Measurements from ENCODE around the gene KIAA0753. TPM values are rescaled to one million over a fixed set of nuclear protein-coding genes. Genes with fewer than 3 reads are reported as not detected.

Gene KIAA0753
- total RNA-seq, 1 donor, result 6.8 TPM

- Histone ChIP-seq H3K27me3 (ENCODE audit: insufficient read depth, low read length) (peaks cover 17% of the 10 kb centered on the region), H3K4me1 (ENCODE audit: insufficient read depth, low read length) (peaks cover 5% of the 10 kb centered on the region), H3K9me3 (ENCODE audit: low read depth, low read length) (no peaks in the 10 kb centered on the region), H3K4me3 (ENCODE audit: low read length) (no peak overlapping the region)
Measured at GRCh38 chr17:6560496-6560895, 80.0 kb downstream of the KIAA0753 start.

DNA sequence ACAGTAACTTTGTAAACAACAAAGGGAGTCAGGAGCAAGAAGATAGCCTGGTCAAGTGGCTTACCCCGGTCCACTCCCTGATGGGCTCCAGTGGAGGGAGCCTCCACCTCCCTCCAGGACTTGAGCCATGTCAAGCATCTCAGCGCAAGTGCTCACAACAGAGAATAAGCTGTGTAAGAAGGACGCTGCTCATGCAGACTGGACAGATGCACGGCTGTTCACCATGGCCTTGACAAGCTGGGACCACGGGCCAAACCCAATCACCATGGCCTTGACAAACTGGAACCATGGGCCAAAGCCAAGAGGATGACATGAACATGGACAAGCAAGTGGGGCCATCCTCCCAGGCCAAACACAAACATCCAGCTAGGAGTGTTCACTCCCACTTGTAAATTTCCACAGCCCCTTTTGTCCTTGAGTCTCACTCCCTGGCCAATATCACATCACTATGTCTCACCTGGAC is 80.7 kb downstream of the KIAA0753 start:
- Histone ChIP-seq H3K27me3 (ENCODE audit: insufficient read depth, low read length) (peaks cover 25% of the 10 kb centered on the region), H3K4me1 (ENCODE audit: insufficient read depth, low read length) (peaks cover 10% of the 10 kb centered on the region), H3K9me3 (ENCODE audit: low read depth, low read length) (no peaks in the 10 kb centered on the region), H3K4me3 (ENCODE audit: low read length) (no peak overlapping the region)

GRCh38 chr17:6558932-6559752 is 81.4 kb downstream of the KIAA0753 start:
- Histone ChIP-seq H3K4me3 (ENCODE audit: low read length) (no peak overlapping the region), H3K4me1 (ENCODE audit: insufficient read depth, low read length) (peaks cover 10% of the 10 kb centered on the region), H3K27me3 (ENCODE audit: insufficient read depth, low read length) (peaks cover 31% of the 10 kb centered on the region), H3K9me3 (ENCODE audit: low read depth, low read length) (no peaks in the 10 kb centered on the region)

DNA sequence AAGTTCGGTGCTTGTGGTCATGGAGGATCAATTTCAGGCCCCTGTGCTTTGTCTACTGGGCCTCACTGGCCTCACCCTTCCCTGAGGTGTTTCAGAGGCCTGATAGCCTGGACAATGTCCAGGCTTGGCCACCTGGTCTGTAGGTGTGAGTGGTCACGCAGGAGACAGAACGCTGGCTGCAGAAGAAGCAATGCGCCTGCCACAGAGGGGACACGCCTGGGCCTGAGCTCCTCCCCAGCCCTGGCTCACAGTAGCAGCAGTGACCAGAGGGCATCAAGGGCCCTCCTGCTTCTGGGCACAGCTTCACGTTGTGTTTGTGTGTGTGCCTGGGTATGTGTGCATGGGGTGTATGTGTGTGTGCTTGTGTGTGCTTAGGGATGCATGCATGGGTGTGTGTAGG is 82.2 kb downstream of the KIAA0753 start:
- H3K4me1 ChIP-seq (ENCODE audit: insufficient read depth, low read length), result peaks cover 10% of the 10 kb centered on the region
- no peaks in the 10 kb centered on the region for H3K9me3 ChIP-seq (ENCODE audit: low read depth, low read length)
- no peak overlapping the region for H3K4me3 ChIP-seq (ENCODE audit: low read length)
- H3K27me3 ChIP-seq (ENCODE audit: insufficient read depth, low read length), result peaks cover 36% of the 10 kb centered on the region

GRCh38 chr17:6557040-6557438 is 83.5 kb downstream of the KIAA0753 start:
- no peaks in the 10 kb centered on the region for H3K9me3 ChIP-seq (ENCODE audit: low read depth, low read length)
- peaks cover 10% of the 10 kb centered on the region for H3K4me1 ChIP-seq (ENCODE audit: insufficient read depth, low read length)
- peaks cover 36% of the 10 kb centered on the region for H3K27me3 ChIP-seq (ENCODE audit: insufficient read depth, low read length)
- no peak overlapping the region for H3K4me3 ChIP-seq (ENCODE audit: low read length)

DNA sequence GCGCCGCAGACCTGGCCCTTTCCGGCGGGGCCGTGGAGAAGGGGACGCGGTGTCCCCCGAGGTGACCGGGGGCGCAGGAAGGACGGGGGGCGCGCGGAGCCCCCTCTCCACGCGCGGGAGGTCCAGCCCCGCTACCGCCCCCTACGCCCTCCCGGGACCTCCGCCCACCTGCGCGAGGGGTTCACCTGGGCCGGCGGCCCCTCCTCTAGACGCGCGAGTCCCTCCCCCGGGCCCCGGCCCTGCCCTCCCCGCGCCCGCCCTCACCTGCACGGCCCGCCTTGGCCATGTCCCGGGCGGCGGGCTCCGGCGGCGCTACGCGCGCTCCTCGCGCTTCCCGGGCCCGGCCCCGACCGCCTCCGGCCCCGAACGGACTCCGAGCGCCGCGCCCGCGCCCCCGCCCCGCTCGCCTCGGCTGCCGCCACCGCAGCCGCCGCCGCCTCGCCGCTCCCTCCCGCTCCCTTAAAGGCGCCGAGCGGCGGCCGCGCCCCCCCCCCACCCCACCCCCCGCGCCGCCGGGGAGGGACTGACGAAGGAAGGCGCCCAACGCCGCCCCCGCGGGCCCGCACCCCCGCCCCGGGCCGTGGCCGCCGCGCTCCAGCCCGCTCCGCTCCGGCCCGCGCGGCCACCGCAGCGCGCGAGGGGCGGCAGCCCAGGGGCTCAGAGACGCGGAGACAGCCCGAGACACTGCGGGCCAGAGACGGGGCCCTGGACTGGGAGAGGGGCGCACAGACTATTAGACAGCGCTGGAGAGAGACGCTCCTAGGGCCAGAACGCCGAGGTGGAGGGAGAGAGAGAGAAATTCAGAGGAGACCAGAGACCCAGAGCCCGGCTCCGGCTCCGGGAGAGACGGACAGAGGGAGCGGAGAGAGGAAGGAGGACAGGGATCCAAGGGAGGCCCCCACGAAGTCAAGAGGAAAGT is 84.1 kb downstream of the KIAA0753 start, which contains the start of gene PITPNM3:
Gene PITPNM3 (minus strand): TSS at position 435 of the 919 bp plus-strand sequence. CDS start 149 bp downstream, at position 286.
- no peaks in the 10 kb centered on the region for H3K9me3 ChIP-seq (ENCODE audit: low read depth, low read length)
- peaks cover 36% of the 10 kb centered on the region for H3K27me3 ChIP-seq (ENCODE audit: insufficient read depth, low read length)
- no peak within 1 kb of the TSS for H3K4me3 ChIP-seq (ENCODE audit: low read length)
- peaks cover 10% of the 10 kb centered on the region for H3K4me1 ChIP-seq (ENCODE audit: insufficient read depth, low read length)

DNA sequence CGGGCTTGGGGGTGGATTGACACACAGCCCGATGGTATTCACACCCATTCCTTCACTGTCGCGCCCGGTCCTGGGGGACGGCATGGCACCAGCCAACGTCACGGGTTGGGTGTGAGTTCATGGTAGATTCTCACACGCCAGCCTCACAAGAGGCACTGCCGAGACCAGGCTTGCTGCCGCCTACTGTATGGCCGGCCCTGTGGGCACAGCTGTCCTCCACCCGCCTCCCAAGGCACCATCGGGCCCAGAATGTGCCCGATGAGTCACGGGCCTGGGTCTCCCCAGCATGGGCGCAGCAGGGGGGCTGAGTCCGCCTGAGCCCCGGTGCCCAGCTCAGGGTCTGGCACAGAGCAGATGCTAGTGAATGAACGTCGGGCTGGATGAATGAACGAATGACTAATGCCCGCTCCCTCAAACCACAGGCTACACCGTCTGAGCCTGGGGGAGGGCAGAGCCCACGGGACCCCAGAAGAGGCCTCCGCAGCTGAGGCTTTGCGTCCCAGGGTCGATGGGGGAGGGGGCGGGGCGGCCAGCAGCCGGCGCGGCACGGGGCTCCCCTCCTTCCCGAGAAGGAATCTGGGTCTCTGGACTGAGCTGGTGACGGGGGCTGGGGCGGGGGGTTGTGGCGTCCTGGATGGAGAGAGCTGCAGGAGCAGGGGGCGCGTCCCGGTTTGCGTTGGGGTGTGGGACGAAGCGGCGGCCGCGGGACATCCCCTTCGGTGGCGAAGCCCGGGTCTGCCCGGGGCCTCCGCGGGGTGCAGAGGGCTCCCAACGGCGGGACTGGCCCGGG is 85.0 kb downstream of the KIAA0753 start:
- Histone ChIP-seq H3K4me1 (ENCODE audit: insufficient read depth, low read length) (peaks cover 10% of the 10 kb centered on the region), H3K9me3 (ENCODE audit: low read depth, low read length) (no peaks in the 10 kb centered on the region), H3K4me3 (ENCODE audit: low read length) (no peak overlapping the region), H3K27me3 (ENCODE audit: insufficient read depth, low read length) (peaks cover 36% of the 10 kb centered on the region)

GRCh38 chr17:6554871-6555330 is 85.6 kb downstream of the KIAA0753 start:
- H3K4me1 ChIP-seq (ENCODE audit: insufficient read depth, low read length), result peaks cover 10% of the 10 kb centered on the region
- H3K27me3 ChIP-seq (ENCODE audit: insufficient read depth, low read length), result peaks cover 36% of the 10 kb centered on the region
- H3K4me3 ChIP-seq (ENCODE audit: low read length), result no peak overlapping the region
- H3K9me3 ChIP-seq (ENCODE audit: low read depth, low read length), result no peaks in the 10 kb centered on the region

DNA sequence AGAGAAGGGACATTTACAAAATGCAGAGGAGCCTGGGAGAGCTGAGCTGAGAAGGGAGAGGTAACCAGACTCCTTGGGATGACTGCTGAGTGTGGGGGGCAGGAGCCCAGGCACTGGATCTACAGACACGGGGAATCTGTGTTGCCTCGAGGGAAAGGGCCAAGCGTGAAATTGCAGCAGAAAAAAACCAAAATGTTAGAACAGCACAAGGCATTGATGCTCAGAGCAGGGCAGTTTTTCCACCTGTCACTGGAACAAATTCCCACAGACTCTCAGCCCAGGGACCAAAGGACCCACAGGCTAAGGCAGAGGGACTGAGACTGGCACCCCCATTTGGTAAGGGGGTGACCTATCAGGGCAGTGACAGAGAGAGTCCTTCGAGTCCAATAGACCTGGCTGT is 86.2 kb downstream of the KIAA0753 start:
- H3K9me3 ChIP-seq (ENCODE audit: low read depth, low read length), result no peaks in the 10 kb centered on the region
- peaks cover 36% of the 10 kb centered on the region for H3K27me3 ChIP-seq (ENCODE audit: insufficient read depth, low read length)
- no peak overlapping the region for H3K4me3 ChIP-seq (ENCODE audit: low read length)
- peaks cover 10% of the 10 kb centered on the region for H3K4me1 ChIP-seq (ENCODE audit: insufficient read depth, low read length)

DNA sequence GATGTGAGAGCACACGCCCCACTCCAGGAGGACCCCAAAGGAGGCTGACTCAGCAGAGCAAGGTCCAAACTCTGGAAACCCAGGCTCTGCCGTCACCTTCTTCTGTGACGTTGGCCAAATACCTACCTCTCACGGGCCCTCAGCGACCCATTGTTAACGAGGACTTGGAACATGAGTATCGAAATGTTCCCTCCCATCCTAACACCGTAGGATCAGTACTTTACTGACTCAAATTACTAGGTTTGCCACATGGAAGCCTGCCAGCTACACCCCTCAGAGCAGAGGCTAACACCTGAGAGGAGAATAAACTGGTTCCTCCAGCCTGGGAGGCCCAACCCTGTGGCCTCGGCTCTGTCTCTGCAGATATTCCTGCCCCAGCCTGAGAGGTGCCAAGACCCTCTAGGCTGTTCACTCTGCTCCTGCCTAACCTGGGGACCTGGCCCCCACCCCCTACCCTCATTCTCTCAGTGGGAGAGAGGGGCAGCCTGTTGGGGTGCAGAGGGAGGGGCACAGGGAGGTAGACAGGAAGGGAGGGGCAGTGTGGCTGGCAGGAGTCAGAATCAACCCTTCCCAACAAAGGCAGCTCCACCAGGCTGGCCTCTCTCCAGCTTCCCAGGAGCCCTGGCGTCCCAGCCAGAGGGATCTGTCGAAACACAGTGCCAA is 88.5 kb downstream of the KIAA0753 start:
- Histone ChIP-seq H3K4me1 (ENCODE audit: insufficient read depth, low read length) (peaks cover 10% of the 10 kb centered on the region), H3K27me3 (ENCODE audit: insufficient read depth, low read length) (peaks cover 26% of the 10 kb centered on the region), H3K9me3 (ENCODE audit: low read depth, low read length) (no peaks in the 10 kb centered on the region), H3K4me3 (ENCODE audit: low read length) (no peak overlapping the region)

- H3K4me1 ChIP-seq (ENCODE audit: insufficient read depth, low read length), result peaks cover 10% of the 10 kb centered on the region
Measured at GRCh38 chr17:6551356-6551755, 89.2 kb downstream of the KIAA0753 start.

GRCh38 chr17:6549384-6550036 is 91.0 kb downstream of the KIAA0753 start:
- Histone ChIP-seq H3K4me1 (ENCODE audit: insufficient read depth, low read length) (no peaks in the 10 kb centered on the region), H3K4me3 (ENCODE audit: low read length) (no peak overlapping the region), H3K9me3 (ENCODE audit: low read depth, low read length) (no peaks in the 10 kb centered on the region), H3K27me3 (ENCODE audit: insufficient read depth, low read length) (peaks cover 9% of the 10 kb centered on the region)

More at GRCh38 chr17:6551356-6551755, 89.2 kb downstream of the KIAA0753 start:
- Histone ChIP-seq H3K4me3 (ENCODE audit: low read length) (no peak overlapping the region), H3K9me3 (ENCODE audit: low read depth, low read length) (no peaks in the 10 kb centered on the region), H3K27me3 (ENCODE audit: insufficient read depth, low read length) (peaks cover 22% of the 10 kb centered on the region)

GRCh38 chr17:6548578-6549330 is 91.8 kb downstream of the KIAA0753 start:
- no peak overlapping the region for H3K4me3 ChIP-seq (ENCODE audit: low read length)
- peaks cover 2% of the 10 kb centered on the region for H3K27me3 ChIP-seq (ENCODE audit: insufficient read depth, low read length)
- H3K9me3 ChIP-seq (ENCODE audit: low read depth, low read length), result no peaks in the 10 kb centered on the region
- no peaks in the 10 kb centered on the region for H3K4me1 ChIP-seq (ENCODE audit: insufficient read depth, low read length)
